GM21529 (cell line): ENCODE data around the gene DLX2.
"Not testable (repeated sequence)": the region's sequence is repeated elsewhere in the genome, so short reads cannot be mapped to it uniquely, and the experiment has no call there.

Source experiments
- ATAC-seq: cut with Tn5 transposase; IDR thresholded peaks from one replicate; pipeline ENCODE4 v1.9.1; 2021; ENCODE audit not compliant: unreplicated experiment

The DLX2 gene

GRCh38 chr2:172102391-172103359, at the start of gene DLX2:
Gene DLX2 (minus strand): TSS chr2:172102900. CDS start chr2:172102538, 362 bp downstream.
- ATAC-seq: peak; percentile 74

DNA sequence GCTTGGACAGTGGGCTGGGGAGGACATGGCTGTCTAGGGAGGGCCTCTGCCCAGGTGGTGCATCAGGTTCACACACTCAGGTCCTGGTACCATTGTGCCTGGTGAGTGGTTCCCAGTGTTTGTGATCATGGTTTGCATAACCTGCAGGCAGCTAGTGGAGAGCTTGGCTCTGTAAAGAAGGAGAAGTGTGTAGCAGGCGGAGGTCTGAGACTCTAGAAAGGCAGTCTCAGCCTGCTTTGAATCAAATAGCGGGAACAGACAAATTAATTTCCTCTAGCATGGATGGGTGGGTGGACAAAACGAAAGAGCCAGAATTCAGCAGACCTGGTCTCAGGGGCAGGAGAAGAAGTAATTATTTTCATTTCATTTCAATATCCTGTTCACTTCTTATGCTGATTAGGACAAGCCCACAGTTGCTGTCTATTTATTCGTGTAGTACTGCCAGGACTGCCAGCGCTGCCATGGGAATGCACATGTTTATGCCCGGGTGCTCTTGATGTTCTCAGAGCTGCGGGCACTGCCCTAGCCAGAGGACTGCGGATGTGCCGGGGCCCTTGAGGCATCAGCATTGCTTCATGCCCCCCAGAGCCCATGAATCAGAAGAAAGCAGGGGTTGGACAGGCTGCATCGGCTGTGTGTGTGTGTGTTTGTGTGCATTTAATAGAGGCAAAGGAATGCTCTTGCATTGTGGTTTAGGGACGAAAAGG, 45.4 kb upstream of the DLX2 start:
- ATAC-seq: no peak

DNA sequence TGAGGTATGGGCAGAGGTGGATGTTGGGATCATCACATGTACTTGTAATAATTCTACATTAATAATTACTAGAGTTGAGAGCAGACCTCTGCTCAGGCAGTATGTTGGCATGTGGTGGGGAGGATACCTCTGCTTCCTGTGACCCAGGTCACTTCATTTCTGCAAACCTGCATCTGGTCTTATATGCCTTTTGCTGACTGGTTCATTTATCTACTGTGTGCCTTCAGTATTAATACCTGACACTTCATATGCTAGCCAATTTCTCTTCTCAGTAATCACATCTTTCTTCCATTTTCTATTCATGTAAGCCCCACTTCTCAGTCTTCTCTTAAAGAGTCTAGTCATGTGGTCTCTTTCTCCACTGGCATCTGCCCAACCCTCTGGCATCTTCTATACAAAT, 41.1 kb upstream of the DLX2 start:
- ATAC-seq: no peak

DNA sequence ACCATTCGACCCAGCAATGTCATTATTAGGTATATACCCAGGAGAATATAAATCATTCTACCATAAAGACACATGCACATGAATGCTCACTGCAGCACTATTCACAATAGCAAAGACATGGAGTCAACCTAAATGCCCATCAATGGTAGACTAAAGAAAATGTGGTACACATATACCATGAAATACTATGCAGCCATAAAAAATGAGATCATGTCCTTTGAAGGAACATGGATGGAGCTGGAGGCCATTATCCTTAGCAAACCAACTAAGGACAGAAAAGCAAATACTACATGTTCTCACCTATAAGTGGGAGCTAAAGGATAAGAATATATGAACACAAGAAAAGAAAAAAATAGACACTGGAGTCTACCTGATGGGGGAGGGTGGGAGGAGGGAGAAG, 36.0 kb upstream of the DLX2 start:
- ATAC-seq: not testable (repeated sequence)

DNA sequence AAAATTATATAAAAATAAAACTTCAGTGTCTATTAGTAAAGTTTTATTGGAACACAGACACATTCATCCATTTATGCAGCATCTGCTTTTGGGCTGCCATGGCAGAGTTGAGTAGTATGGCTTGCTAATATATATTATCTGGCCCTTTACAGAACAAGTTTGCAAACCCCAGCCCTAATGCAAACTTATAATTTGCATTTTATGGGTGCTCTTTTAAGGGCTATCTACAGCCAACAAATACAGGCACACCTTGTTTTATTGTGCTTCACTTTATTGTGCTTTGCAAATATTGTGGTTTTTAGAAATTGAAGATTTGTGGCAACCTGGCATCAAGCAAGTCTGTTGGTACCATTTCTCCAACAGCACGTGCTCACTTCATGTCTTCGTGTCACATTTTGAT, 35.2 kb upstream of the DLX2 start:
- no peak for ATAC-seq

GRCh38 chr2:172137109-172137508, 34.4 kb upstream of the DLX2 start:
- ATAC-seq: no peak

DNA sequence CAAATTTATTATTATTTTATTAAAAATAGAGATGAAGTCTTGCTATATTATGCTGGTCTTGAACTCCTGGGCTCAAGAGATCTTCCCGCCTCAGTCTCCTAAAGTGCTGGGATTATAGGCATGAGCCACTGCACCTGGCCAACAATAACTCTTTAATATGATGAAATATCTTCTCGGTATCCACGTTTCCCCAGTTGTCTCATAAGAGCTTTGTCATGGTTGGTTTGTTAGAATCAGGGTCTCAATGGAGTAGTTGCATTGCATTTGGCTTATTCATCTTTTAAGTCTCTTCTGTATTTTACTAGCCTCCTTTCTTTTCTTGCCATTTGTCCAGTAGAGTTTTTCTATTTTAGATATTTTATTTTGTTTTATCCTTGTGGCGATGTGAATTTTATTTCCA, 32.7 kb upstream of the DLX2 start:
- no peak for ATAC-seq

DNA sequence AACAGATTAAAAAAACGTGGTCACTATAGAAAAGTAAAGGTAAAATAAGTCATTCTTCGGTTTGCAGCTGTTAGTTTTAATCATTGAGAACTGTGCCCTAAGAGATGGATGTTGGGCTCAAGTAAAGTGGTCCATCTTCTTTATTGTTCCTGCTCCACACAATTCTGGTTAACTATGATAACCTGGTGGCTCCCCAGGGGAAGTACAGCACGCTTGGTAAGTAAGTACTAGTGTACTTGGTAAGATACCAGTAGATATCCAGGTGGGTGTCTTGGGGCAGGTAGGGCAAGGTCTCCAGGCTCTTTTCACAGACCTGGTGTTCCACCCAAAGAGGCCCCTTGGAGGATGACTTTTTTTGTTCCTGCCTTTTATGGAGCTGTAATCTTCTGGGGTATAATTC, 31.6 kb upstream of the DLX2 start:
- no peak for ATAC-seq

DNA sequence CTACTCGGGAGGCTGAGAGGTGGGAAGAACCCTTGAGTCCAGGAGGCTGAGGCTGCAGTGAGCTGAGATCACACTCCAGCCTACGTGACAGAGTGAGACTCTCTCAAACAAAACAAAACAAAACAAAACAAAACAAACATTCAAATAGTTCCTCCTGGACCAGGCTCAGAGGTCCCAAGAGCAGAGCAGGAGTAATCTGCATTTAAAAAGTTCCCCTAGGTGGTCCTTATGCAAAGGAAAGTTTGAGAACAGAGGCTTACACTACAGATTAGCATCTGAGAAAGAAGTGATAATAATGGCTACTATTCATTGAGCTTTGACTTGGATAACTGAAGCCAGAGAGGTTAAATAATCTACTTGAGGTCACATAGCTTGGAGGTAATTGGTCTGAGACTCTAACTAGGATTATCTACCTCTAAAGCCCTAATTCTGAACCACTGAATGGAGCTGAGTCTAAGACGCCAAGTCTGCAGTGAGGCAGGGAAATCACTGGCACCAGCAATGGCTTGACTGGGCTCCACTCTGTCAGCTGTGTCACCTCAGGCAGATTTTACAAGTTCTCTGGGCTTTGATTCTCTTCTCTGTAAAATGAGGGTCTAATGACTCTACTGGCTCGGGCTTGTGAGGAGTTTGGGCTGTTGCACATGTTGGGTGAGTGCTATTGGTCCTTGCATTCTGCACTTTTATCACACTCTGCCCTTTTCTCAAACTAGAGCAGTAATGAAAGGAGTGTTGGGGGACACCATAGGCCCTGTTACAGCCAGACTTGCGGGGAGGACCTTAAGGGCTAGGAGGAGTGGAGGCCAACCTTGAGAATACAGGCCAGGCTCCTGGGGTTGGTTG, 29.2 kb upstream of the DLX2 start:
- no peak for ATAC-seq

GRCh38 chr2:172129404-172129803, 26.7 kb upstream of the DLX2 start:
- no peak for ATAC-seq

DNA sequence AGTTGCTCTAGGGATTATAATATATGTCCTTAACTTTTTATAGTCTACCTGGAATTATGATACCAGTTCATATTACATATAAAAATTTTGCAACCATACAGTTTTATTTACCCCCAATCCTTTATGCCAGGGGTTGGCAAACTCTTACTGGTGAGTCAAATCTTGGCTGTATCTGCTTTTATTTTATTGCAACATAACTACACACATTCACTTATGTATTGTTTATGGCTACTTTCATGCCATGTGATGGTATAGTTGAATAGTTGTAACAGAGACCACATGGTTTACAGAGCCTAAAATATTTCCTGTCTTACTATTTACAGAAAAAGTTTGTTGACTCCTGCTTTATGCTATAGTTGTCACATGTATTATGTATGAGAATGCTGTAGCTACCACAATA, 25.8 kb upstream of the DLX2 start:
- no peak for ATAC-seq

DNA sequence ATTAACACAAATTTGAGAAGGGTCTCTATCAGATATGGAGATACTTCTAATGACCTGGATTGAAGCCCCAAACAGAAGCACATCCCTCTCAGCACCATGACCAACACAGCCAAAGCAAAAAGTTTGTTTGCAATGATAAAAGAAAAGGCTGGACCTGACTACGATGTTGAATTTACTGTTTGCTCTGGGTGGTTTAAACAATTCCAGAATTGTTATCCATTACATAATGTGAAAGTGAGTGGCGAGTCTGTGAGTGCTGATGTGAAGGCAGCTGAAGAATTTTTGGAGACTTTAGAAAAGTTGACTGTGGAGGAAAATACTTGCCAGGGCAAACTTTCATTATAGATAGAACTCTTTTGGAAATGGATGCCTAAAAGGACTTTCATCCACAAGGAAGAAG, 17.4 kb upstream of the DLX2 start:
- no peak for ATAC-seq

DNA sequence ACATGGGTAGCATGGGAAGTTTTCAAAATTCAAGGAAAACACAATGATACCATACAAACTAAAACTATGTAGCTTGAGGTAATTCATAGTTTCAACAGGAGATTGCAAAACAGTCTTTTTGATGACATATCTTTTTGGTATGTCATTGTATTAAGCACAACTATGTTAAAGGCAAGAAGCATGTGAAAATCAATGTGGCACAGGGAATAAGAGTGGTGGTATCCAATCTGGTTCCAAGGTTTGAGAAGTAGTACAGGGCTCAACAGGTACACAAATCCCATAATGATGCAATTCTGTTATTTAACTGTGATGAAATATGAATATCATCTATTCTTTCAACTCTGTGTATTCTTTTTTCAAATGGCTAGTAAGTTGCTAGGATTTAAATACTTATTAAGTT, 16.4 kb upstream of the DLX2 start:
- ATAC-seq: no peak

DNA sequence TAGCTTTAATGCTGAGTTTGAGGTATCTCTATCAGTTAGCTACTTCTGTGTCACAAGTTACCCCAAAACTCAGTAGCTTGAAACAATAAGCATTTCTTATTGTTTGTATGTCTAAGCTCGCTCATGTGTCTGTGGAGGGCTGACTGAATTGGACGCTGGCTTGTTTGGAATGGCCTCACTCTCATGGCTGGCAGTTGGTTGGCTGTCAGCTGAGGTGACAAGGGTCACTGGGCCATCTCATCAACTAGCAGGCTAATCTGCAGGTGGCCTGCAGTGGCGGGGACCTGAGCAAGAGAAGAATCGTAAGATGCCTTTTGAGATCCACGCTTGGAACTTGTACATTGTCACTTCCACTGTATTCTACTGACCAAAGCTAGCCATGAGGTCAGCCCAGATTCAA, 13.4 kb upstream of the DLX2 start:
- no peak for ATAC-seq

- no peak for ATAC-seq
Measured at GRCh38 chr2:172114579-172114978, 11.9 kb upstream of the DLX2 start.

- ATAC-seq: not testable (repeated sequence)
Measured at GRCh38 chr2:172114176-172114575, 11.5 kb upstream of the DLX2 start.

GRCh38 chr2:172113617-172114016, 10.9 kb upstream of the DLX2 start:
- no peak for ATAC-seq

- no peak for ATAC-seq
Measured at GRCh38 chr2:172109988-172110811, 7.5 kb upstream of the DLX2 start.

DNA sequence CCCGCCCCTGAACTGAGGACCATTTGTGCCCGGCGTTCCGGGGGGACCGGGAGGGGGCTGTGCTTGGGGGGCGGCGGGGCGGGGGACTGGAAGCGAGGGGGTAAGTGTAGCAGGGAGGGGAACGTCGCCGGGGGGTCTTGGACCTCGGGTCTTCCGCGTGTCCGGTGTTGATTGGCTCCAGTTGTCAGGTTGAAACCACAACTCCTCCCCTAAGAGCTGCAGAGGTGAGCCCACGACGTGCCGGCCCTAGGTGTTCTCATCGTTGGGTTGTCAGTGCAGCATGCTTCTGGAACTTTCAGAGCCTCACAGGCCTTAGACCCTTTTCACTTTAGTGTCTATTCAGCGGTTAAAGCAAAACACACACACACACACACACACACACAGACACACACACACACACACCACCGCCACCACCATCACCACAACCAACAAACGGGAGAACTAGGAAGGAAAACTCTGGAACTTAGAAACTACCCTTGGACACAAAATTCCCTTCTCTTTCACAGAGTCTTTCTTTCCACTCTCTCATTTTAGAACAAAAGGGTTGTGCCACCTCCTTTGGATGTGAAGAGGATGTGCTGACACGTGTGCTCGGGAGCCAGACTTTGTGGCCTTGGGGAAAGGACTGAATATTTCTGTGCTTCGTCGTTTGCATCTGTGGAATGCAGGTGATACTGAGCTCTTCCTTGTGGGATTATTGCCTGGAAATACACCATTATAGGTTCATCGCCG, 6.7 kb upstream of the DLX2 start:
- ATAC-seq: no peak

- no peak for ATAC-seq
Measured at GRCh38 chr2:172108587-172108930, 5.9 kb upstream of the DLX2 start.
